Panc1 (cell line): Measurements from ENCODE around the gene SLC35F4.

Experiments
- POLR2AphosphoS5 ChIP-seq: IDR thresholded peaks from 2 replicates; pipeline ENCODE4 v1.6.1; 2012; ENCODE audit warnings: mild to moderate bottlenecking, low read depth, low read length, moderate library complexity
- SIN3A ChIP-seq: IDR thresholded peaks from 2 replicates; pipeline ENCODE4 v1.6.1; 2012; ENCODE audit warnings: low read depth, mild to moderate bottlenecking, low read length, moderate library complexity, borderline replicate concordance; ENCODE audit not compliant: insufficient read depth
- TCF7L2 ChIP-seq: IDR thresholded peaks from 2 replicates; pipeline ENCODE4 v1.6.1; 2011; ENCODE audit warnings: mild to moderate bottlenecking, low read depth, low read length, inconsistent platforms
- TF ChIP-seq, protein P1 (sequence below): fragments of 450-650 bp; IDR thresholded peaks from 2 replicates; pipeline ENCODE4 v1.5.1; 2017; ENCODE audit warnings: mild to moderate bottlenecking

DNA sequence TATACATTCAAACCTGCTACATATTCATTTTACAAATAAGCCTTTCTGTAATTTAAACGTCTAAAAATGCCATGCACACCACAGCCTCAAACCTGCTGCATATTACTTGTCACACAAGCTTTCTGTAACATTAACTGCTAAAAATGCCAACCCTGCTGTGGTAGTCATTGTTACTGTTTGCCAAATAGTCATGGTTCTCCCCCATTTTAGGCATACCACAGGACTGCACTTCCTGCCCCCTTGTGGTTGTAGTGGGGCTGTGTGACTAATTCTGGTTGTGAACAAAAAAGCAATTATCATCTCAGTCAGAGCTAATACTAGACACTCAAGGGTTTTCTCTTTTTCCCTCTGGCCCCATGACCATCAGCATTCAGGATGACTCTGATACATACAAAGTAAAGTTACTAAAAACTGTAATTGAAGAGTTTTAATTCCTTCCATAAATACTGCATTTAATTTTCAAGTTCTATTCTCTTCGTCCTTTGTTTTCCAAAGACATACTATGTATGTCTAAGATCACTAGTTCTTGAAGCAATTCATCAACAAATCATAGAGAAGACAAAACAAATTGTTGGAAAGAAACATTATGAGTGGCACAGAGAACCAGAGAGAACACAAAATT, 5.7 kb upstream of the SLC35F4 start:
- no peak for TF ChIP-seq POLR2AphosphoS5
- TF ChIP-seq, protein P1, sequence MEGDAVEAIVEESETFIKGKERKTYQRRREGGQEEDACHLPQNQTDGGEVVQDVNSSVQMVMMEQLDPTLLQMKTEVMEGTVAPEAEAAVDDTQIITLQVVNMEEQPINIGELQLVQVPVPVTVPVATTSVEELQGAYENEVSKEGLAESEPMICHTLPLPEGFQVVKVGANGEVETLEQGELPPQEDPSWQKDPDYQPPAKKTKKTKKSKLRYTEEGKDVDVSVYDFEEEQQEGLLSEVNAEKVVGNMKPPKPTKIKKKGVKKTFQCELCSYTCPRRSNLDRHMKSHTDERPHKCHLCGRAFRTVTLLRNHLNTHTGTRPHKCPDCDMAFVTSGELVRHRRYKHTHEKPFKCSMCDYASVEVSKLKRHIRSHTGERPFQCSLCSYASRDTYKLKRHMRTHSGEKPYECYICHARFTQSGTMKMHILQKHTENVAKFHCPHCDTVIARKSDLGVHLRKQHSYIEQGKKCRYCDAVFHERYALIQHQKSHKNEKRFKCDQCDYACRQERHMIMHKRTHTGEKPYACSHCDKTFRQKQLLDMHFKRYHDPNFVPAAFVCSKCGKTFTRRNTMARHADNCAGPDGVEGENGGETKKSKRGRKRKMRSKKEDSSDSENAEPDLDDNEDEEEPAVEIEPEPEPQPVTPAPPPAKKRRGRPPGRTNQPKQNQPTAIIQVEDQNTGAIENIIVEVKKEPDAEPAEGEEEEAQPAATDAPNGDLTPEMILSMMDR: peak; percentile 72
- TF ChIP-seq TCF7L2: no peak
- no peak for TF ChIP-seq SIN3A
